ENCODE results near the gene TMPRSS3. TPM values are rescaled to one million over a fixed set of nuclear protein-coding genes. Genes with fewer than 3 reads are reported as not detected.

The TMPRSS3 gene
- polyA plus RNA-seq, 1 of the 3 experiments (the other 2 are of a cell fraction) = not detected

DNA sequence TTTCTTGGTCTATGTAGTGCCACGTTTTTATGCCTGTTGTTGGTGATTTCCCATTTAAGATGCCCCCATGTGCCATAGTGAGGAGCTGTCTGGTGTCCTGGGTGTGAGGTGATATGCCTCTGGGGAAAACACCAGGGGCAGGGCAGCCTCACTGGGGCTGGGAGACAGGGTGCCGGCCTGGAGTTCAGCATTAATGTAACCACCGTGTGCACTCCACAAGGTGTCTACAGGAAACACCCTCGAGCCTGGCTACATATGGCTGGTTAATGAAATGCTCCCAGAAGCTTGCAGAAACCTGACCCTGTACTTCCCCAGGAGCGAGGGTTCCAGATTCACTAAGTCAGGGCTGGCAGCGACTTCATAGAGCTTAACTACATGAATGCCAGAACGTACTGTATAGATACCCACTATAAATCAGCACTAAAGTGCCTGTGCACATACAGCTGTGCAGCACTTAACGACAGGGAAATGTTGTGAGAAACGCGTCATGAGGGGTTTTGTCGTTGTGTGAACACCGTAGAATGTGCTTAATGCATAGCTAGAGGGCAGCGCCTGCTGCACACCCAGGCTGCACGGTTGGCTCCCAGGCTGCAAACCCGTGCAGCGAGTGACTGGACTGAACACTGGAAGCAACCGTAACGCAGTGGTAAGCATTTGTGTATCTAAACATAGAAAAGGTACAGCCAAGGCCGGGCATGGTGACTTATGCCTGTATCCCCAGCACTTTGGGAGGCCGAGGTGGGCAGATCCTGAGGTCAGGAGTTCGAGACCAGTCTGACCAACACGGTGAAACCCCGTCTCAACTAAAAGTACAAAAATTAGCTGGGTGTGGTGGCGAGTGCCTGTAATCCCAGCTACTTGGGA is 55.4 kb downstream of the TMPRSS3 start:
- TF ChIP-seq GATA2 (CRISPR knock-in tag; IDR thresholded peaks at IDR 0.05) (no peak), EP300 (IDR thresholded peaks at IDR 0.05; ENCODE audit: borderline replicate concordance in 1 of 2, low read depth in 1 of 2, low read length in 1 of 2) (no peak), MEF2A (IDR thresholded peaks at IDR 0.05; ENCODE audit: borderline replicate concordance, low read depth) (no peak), RFX5 (IDR thresholded peaks at IDR 0.05; ENCODE audit: low read length) (no peak), RCOR1 (IDR thresholded peaks at IDR 0.05; ENCODE audit: low read length) (no peak)
- TF ChIP-seq, protein P1, sequence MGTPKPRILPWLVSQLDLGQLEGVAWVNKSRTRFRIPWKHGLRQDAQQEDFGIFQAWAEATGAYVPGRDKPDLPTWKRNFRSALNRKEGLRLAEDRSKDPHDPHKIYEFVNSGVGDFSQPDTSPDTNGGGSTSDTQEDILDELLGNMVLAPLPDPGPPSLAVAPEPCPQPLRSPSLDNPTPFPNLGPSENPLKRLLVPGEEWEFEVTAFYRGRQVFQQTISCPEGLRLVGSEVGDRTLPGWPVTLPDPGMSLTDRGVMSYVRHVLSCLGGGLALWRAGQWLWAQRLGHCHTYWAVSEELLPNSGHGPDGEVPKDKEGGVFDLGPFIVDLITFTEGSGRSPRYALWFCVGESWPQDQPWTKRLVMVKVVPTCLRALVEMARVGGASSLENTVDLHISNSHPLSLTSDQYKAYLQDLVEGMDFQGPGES (IDR thresholded peaks at IDR 0.05; ENCODE audit: low read depth, low read length) = no peak
- TF ChIP-seq, protein P2, sequence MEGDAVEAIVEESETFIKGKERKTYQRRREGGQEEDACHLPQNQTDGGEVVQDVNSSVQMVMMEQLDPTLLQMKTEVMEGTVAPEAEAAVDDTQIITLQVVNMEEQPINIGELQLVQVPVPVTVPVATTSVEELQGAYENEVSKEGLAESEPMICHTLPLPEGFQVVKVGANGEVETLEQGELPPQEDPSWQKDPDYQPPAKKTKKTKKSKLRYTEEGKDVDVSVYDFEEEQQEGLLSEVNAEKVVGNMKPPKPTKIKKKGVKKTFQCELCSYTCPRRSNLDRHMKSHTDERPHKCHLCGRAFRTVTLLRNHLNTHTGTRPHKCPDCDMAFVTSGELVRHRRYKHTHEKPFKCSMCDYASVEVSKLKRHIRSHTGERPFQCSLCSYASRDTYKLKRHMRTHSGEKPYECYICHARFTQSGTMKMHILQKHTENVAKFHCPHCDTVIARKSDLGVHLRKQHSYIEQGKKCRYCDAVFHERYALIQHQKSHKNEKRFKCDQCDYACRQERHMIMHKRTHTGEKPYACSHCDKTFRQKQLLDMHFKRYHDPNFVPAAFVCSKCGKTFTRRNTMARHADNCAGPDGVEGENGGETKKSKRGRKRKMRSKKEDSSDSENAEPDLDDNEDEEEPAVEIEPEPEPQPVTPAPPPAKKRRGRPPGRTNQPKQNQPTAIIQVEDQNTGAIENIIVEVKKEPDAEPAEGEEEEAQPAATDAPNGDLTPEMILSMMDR (IDR thresholded peaks at IDR 0.05) = no peak
- 60% methylated on average over 18 of the region's 24 CpGs for WGBS (ENCODE audit: low lambda C conversion rate)

DNA sequence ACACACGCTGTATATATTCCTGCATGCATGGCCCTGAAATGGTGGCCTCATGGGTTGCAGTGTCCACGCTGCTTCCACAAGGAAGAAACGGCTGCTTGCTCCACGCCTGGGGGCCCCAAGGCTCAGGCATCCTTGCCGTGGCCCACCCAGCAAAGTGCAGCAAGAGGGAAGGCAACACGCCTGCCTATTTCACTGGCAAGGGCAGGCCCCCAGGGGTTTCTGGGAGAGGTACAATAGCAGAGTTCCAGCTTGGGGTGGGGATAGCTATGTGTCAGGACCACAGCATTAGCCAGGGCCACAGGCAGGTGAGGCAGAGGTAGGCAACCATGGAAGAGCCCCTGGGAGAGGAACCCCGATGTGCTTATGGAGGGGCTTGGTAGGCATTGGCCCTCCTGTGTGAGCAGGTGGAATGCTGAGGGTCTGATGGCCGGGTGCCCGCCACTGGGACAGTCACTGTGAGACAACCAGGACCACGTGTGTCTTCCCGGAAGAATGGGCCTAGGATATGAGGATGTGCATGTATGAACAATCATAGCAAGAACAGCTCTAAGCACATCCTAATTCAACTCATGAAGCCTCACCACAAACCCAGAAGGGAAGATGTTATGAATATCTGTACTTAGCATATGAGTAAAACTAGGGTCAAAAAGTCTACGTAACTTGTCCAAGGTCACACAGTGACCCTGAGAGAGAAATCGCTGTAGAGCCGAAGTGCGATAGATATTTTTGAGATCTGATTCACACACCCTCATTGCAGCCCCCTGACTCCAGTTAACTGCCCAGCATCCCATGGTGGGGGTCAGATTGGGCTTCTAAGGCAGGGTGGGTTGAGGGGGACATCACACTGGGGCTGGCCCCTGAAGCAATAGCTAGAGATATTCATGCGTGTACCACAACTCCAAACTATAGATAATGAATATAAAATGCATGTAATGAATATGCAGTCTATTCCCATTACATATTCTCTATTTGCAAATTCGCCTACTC is 56.8 kb downstream of the TMPRSS3 start:
- no peaks in the 10 kb centered on the region for H3K36me3 ChIP-seq (replicated peaks in 1 of 2; ENCODE audit: control insufficient read depth in 1 of 2, insufficient read depth in 2 of 2, low read length in 1 of 2)
- ChIA-PET POLR2A (no interaction called here), CTCF (interaction anchor here (1.3 to 1.4 kb wide), 3 partner anchors 29 to 200 kb away, joined by 3 to 4 read pairs (median 3); no protein-coding TSS in a partner anchor)
- no peaks in the 10 kb centered on the region for H3K4me1 ChIP-seq (ENCODE audit: control insufficient read depth in 1 of 2, insufficient read depth in 2 of 2, low read depth in 1 of 2, low read length in 1 of 2)
- no peak overlapping the region for H2AFZ ChIP-seq (ENCODE audit: low read depth)
- no peaks in the 10 kb centered on the region for H3K27me3 ChIP-seq (ENCODE audit: insufficient read depth)
- no peaks in the 10 kb centered on the region for H3K79me2 ChIP-seq (ENCODE audit: insufficient read depth)
- TF ChIP-seq, protein P3, sequence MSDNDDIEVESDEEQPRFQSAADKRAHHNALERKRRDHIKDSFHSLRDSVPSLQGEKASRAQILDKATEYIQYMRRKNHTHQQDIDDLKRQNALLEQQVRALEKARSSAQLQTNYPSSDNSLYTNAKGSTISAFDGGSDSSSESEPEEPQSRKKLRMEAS (IDR thresholded peaks at IDR 0.05; ENCODE audit: low read depth) = no peak
- no peak for TF ChIP-seq RFX5 (IDR thresholded peaks at IDR 0.05; ENCODE audit: low read length)
- TF ChIP-seq, protein P1 (IDR thresholded peaks at IDR 0.05; ENCODE audit: low read depth, low read length) = no peak
- TF ChIP-seq, protein P4, sequence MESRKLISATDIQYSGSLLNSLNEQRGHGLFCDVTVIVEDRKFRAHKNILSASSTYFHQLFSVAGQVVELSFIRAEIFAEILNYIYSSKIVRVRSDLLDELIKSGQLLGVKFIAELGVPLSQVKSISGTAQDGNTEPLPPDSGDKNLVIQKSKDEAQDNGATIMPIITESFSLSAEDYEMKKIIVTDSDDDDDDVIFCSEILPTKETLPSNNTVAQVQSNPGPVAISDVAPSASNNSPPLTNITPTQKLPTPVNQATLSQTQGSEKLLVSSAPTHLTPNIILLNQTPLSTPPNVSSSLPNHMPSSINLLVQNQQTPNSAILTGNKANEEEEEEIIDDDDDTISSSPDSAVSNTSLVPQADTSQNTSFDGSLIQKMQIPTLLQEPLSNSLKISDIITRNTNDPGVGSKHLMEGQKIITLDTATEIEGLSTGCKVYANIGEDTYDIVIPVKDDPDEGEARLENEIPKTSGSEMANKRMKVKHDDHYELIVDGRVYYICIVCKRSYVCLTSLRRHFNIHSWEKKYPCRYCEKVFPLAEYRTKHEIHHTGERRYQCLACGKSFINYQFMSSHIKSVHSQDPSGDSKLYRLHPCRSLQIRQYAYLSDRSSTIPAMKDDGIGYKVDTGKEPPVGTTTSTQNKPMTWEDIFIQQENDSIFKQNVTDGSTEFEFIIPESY (IDR thresholded peaks at IDR 0.05; ENCODE audit: borderline replicate concordance, low read depth) = no peak
- TF ChIP-seq, protein P2 (IDR thresholded peaks at IDR 0.05) = no peak
- TF ChIP-seq NFIC (IDR thresholded peaks at IDR 0.05; ENCODE audit: borderline replicate concordance) = no peak
- no peak for TF ChIP-seq SMC3 (IDR thresholded peaks at IDR 0.05; ENCODE audit: low read depth, low read length)
- TF ChIP-seq RXRA (IDR thresholded peaks at IDR 0.05; ENCODE audit: borderline replicate concordance, low read depth) = no peak
- H4K20me1 ChIP-seq (ENCODE audit: insufficient read depth) = no peaks in the 10 kb centered on the region
- H3K27ac ChIP-seq (ENCODE audit: low read depth in 2 of 2, low read length in 1 of 2) = no peak overlapping the region
- H3K9me2 ChIP-seq = no peaks in the 10 kb centered on the region
- 59% methylated on average over 13 of the region's 17 CpGs for WGBS (ENCODE audit: low lambda C conversion rate)
- H3K4me3 ChIP-seq (ENCODE audit: low read depth in 2 of 2, low read length in 1 of 2) = no peak overlapping the region
- no peaks in the 10 kb centered on the region for H3F3A ChIP-seq (replicated peaks; ENCODE audit: insufficient read depth)
- no peak for DNase-seq
- no peak overlapping the region for H3K9ac ChIP-seq
- H3K9me3 ChIP-seq = no peaks in the 10 kb centered on the region
- no peak overlapping the region for H3K4me2 ChIP-seq

More for the DNA sequence above, 55.4 kb downstream of the TMPRSS3 start:
- no peaks in the 10 kb centered on the region for H3F3A ChIP-seq (replicated peaks; ENCODE audit: insufficient read depth)
- H3K9me2 ChIP-seq = no peaks in the 10 kb centered on the region
- no peak overlapping the region for H3K27ac ChIP-seq (ENCODE audit: low read depth in 2 of 2, low read length in 1 of 2)
- ChIA-PET POLR2A (interaction anchor here (0.7 kb wide), 1 partner anchor 106 kb away, joined by 3 read pairs; no protein-coding TSS in a partner anchor), CTCF (interaction anchor here (1.4 kb wide), 2 partner anchors 30 to 38 kb away, joined by 3 to 4 read pairs; no protein-coding TSS in a partner anchor)
- no peaks in the 10 kb centered on the region for H3K79me2 ChIP-seq (ENCODE audit: insufficient read depth)
- H3K9ac ChIP-seq = no peak overlapping the region
- no peak overlapping the region for H3K4me3 ChIP-seq (ENCODE audit: low read depth in 2 of 2, low read length in 1 of 2)
- no peak overlapping the region for H3K4me2 ChIP-seq
- H3K36me3 ChIP-seq (replicated peaks in 1 of 2; ENCODE audit: control insufficient read depth in 1 of 2, insufficient read depth in 2 of 2, low read length in 1 of 2) = no peaks in the 10 kb centered on the region
- no peaks in the 10 kb centered on the region for H4K20me1 ChIP-seq (ENCODE audit: insufficient read depth)
- H3K9me3 ChIP-seq = no peaks in the 10 kb centered on the region
- no peaks in the 10 kb centered on the region for H3K27me3 ChIP-seq (ENCODE audit: insufficient read depth)
- H2AFZ ChIP-seq (ENCODE audit: low read depth) = no peak overlapping the region
- no peak for DNase-seq
- H3K4me1 ChIP-seq (ENCODE audit: control insufficient read depth in 1 of 2, insufficient read depth in 2 of 2, low read depth in 1 of 2, low read length in 1 of 2) = no peaks in the 10 kb centered on the region
